ENCODE data around the gene FAM53C.
"Not testable (repeated sequence)": the region's sequence is repeated elsewhere in the genome, so short reads cannot be mapped to it uniquely, and the experiment has no call there.

The FAM53C gene
- total RNA-seq = 47.0 to 254 (median 49.7) reads per million in 9 experiments

GRCh38 chr5:138337685-138338410, at the start of gene FAM53C:
TSS of gene FAM53C (plus strand) at chr5:138338266. CDS start at chr5:138341336, 3,070 bp downstream.
- peaks cover 33% of the 10 kb centered on the region for H3K36me3 Mint-ChIP-seq (ENCODE audit: insufficient read depth)
- no peaks in the 10 kb centered on the region for H3K9me3 Mint-ChIP-seq
- H3K4me1 Mint-ChIP-seq (ENCODE audit: low read depth in 2 of 2) = peaks cover 23 to 34% of the 10 kb centered on the region in 2 donors
- peak within 1 kb of the TSS; percentile 99 for H3K27ac Mint-ChIP-seq
- H3K4me3 Mint-ChIP-seq = peak within 1 kb of the TSS; percentile 87 to 90
- ATAC-seq (replicated peaks) = peak; percentile 86
- peak; percentile 91 to 95 (median 93) for DNase-seq
- no peaks in the 10 kb centered on the region for H3K27me3 Mint-ChIP-seq

- H3K36me3 Mint-ChIP-seq (ENCODE audit: insufficient read depth) = peaks cover 2% of the 10 kb centered on the region
- H3K4me3 Mint-ChIP-seq = no peak overlapping the region
- no peaks in the 10 kb centered on the region for H3K4me1 Mint-ChIP-seq (ENCODE audit: low read depth in 2 of 2)
- ATAC-seq (replicated peaks) = no peak
- H3K27ac Mint-ChIP-seq = no peak overlapping the region
- no peak for DNase-seq
- no peaks in the 10 kb centered on the region for H3K27me3 Mint-ChIP-seq
- no peaks in the 10 kb centered on the region for H3K9me3 Mint-ChIP-seq
Observed at GRCh38 chr5:138289296-138289695, 48.8 kb upstream of the FAM53C start.

GRCh38 chr5:138303372-138303771, 34.7 kb upstream of the FAM53C start:
- peak overlapping the region in 1 of 2 donors; percentile 11 for H3K27ac Mint-ChIP-seq
- no peaks in the 10 kb centered on the region for H3K36me3 Mint-ChIP-seq (ENCODE audit: insufficient read depth)
- H3K27me3 Mint-ChIP-seq = no peaks in the 10 kb centered on the region
- no peak for ATAC-seq (replicated peaks)
- no peak for DNase-seq
- H3K4me1 Mint-ChIP-seq (ENCODE audit: low read depth in 2 of 2) = peaks cover 0 to 2% of the 10 kb centered on the region in 2 donors
- H3K9me3 Mint-ChIP-seq = no peaks in the 10 kb centered on the region
- H3K4me3 Mint-ChIP-seq = no peak overlapping the region

- Mint-ChIP-seq H3K27ac (no peak overlapping the region), H3K4me1 (ENCODE audit: low read depth in 2 of 2) (no peaks in the 10 kb centered on the region), H3K9me3 (no peaks in the 10 kb centered on the region), H3K27me3 (no peaks in the 10 kb centered on the region), H3K36me3 (ENCODE audit: insufficient read depth) (no peaks in the 10 kb centered on the region), H3K4me3 (no peak overlapping the region)
- no peak for ATAC-seq (replicated peaks)
- DNase-seq = no peak
Observed at GRCh38 chr5:138305797-138306196, 32.3 kb upstream of the FAM53C start.

- H3K4me3 Mint-ChIP-seq = no peak overlapping the region
- DNase-seq (no peak), ATAC-seq (replicated peaks) (no peak)
- H3K27ac Mint-ChIP-seq = no peak overlapping the region
- H3K4me1 Mint-ChIP-seq (ENCODE audit: low read depth in 2 of 2) = no peaks in the 10 kb centered on the region
- peaks cover 1% of the 10 kb centered on the region for H3K36me3 Mint-ChIP-seq (ENCODE audit: insufficient read depth)
- no peaks in the 10 kb centered on the region for H3K9me3 Mint-ChIP-seq
- H3K27me3 Mint-ChIP-seq = no peaks in the 10 kb centered on the region
Observed at GRCh38 chr5:138315751-138316278, 22.3 kb upstream of the FAM53C start.

- Mint-ChIP-seq H3K27me3 (no peaks in the 10 kb centered on the region), H3K4me3 (no peak overlapping the region), H3K27ac (no peak overlapping the region), H3K4me1 (ENCODE audit: low read depth in 2 of 2) (no peaks in the 10 kb centered on the region), H3K9me3 (no peaks in the 10 kb centered on the region), H3K36me3 (ENCODE audit: insufficient read depth) (peaks cover 3% of the 10 kb centered on the region)
- no peak for DNase-seq
- no peak for ATAC-seq (replicated peaks)
Observed at GRCh38 chr5:138316355-138316754, 21.7 kb upstream of the FAM53C start.

GRCh38 chr5:138318211-138318610, 19.9 kb upstream of the FAM53C start:
- ATAC-seq (replicated peaks); H3K27ac Mint-ChIP-seq; H3K36me3 Mint-ChIP-seq (ENCODE audit: insufficient read depth); H3K4me1 Mint-ChIP-seq (ENCODE audit: low read depth in 2 of 2); DNase-seq; H3K4me3 Mint-ChIP-seq; H3K27me3 Mint-ChIP-seq; H3K9me3 Mint-ChIP-seq: not testable (repeated sequence)

GRCh38 chr5:138330813-138331448, 7.1 kb upstream of the FAM53C start:
- peak overlapping the region; percentile 1 to 84 for H3K27ac Mint-ChIP-seq
- no peak for DNase-seq
- no peak for ATAC-seq (replicated peaks)
- peak overlapping the region; percentile 89 to 91 for H3K4me3 Mint-ChIP-seq
- no peaks in the 10 kb centered on the region for H3K9me3 Mint-ChIP-seq
- no peaks in the 10 kb centered on the region for H3K27me3 Mint-ChIP-seq
- H3K36me3 Mint-ChIP-seq (ENCODE audit: insufficient read depth) = peaks cover 9% of the 10 kb centered on the region
- H3K4me1 Mint-ChIP-seq (ENCODE audit: low read depth in 2 of 2) = peaks cover 8 to 11% of the 10 kb centered on the region in 2 donors

GRCh38 chr5:138331449-138332368, 6.4 kb upstream of the FAM53C start, which contains the start of gene CDC25C:
TSS of gene CDC25C (minus strand) at chr5:138331804. CDS start at chr5:138331180, 624 bp downstream.
- peak; percentile 94 to 96 (median 94) for DNase-seq
- Mint-ChIP-seq H3K27me3 (no peaks in the 10 kb centered on the region), H3K9me3 (no peaks in the 10 kb centered on the region), H3K36me3 (ENCODE audit: insufficient read depth) (peaks cover 9% of the 10 kb centered on the region), H3K27ac (peak within 1 kb of the TSS; percentile 1 to 84), H3K4me1 (ENCODE audit: low read depth in 2 of 2) (peaks cover 10 to 12% of the 10 kb centered on the region in 2 donors), H3K4me3 (peak within 1 kb of the TSS; percentile 89 to 91)
- ATAC-seq (replicated peaks) = peak; percentile 99

- Mint-ChIP-seq H3K27me3 (no peaks in the 10 kb centered on the region), H3K4me1 (ENCODE audit: low read depth in 2 of 2) (peaks cover 31% of the 10 kb centered on the region in 2 donors), H3K36me3 (ENCODE audit: insufficient read depth) (peaks cover 31% of the 10 kb centered on the region), H3K4me3 (no peak overlapping the region), H3K9me3 (no peaks in the 10 kb centered on the region), H3K27ac (no peak overlapping the region)
- DNase-seq (no peak), ATAC-seq (replicated peaks) (no peak)
Observed at GRCh38 chr5:138334867-138335447, 3.1 kb upstream of the FAM53C start.

- Mint-ChIP-seq H3K27me3 (no peaks in the 10 kb centered on the region), H3K4me3 (peak overlapping the region; percentile 87 to 90), H3K9me3 (no peaks in the 10 kb centered on the region), H3K4me1 (ENCODE audit: low read depth in 2 of 2) (peaks cover 26 to 36% of the 10 kb centered on the region in 2 donors), H3K36me3 (ENCODE audit: insufficient read depth) (peaks cover 25% of the 10 kb centered on the region), H3K27ac (peak overlapping the region; percentile 99)
- no peak for DNase-seq
- ATAC-seq (replicated peaks) = peak; percentile 40
Observed at GRCh38 chr5:138336952-138337684, 948 bp upstream of the FAM53C start.

- no peaks in the 10 kb centered on the region for H3K9me3 Mint-ChIP-seq
- H3K27ac Mint-ChIP-seq = peak overlapping the region; percentile 69 to 99
- H3K27me3 Mint-ChIP-seq = no peaks in the 10 kb centered on the region
- H3K4me1 Mint-ChIP-seq (ENCODE audit: low read depth in 2 of 2) = peaks cover 23 to 34% of the 10 kb centered on the region in 2 donors
- H3K36me3 Mint-ChIP-seq (ENCODE audit: insufficient read depth) = peaks cover 37% of the 10 kb centered on the region
- ATAC-seq (replicated peaks) (no peak), DNase-seq (peak in 1 of 3 experiments; percentile 11)
- H3K4me3 Mint-ChIP-seq = peak overlapping the region; percentile 87 to 90
Observed at GRCh38 chr5:138338411-138339090, 485 bp downstream of the FAM53C start.

Data from effector memory CD8-positive, alpha-beta T cell (primary cell).